ENCODE data around the gene SGPP1. TPM values are rescaled to one million over a fixed set of nuclear protein-coding genes. Genes with fewer than 3 reads are reported as not detected.
"Not testable (repeated sequence)": the region's sequence is repeated elsewhere in the genome, so short reads cannot be mapped to it uniquely, and the experiment has no call there.

SGPP1 gene
- total RNA-seq, 1 donor from 2014 or later: 4.4 TPM

- intact Hi-C loops (cut with micrococcal nuclease): no loop called here
- DNase-seq (no peak), ATAC-seq (no peak)
These were observed 44.9 kb downstream of the SGPP1 start for GRCh38 chr14:63682727-63683593.

DNA sequence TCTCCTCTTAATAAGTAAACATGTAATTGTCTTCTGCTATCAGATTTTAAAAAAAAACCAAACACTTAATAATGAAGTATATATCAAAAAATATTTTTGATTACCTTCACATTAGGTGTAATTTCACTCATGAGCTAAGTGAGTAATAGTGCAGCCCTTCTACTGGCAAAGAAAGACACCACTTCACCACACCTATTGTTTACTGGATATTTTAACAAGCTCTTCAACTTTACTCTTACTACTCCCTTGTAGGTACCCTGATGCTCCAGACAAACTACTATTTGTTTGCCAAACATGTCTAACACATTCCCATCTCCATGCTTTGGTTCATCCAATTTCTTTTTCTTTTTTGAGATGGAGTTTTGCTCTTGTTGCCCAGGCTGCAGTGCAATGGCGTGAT is 49.3 kb downstream of the SGPP1 start:
- intact Hi-C loops (cut with micrococcal nuclease): no loop called here
- DNase-seq (no peak), ATAC-seq (no peak)

DNA sequence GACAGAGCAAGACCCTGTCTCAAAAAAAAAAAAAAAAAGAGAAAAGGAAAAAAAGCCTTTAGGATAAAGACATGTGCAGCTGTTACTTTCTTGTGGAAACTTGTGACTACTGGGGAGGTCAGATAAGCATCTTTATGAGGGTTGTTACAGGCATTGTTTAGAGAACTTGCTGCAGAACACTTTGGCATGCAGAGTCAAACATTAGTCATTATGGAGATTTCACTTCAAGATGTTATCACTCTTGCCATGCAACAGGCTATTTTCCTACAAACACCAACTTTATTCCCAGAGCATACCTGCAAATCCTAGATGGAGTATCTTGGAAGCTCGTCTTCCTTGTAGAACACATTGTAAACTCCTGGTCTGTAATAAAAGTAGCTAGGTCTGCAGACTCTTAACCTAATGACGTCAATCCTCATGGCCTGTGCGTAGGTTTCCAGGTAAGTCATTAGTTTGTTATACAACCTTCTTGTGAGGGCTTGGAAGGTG is 49.9 kb downstream of the SGPP1 start:
- intact Hi-C loops (cut with micrococcal nuclease): no loop called here
- ATAC-seq: no peak
- no peak for DNase-seq

GRCh38 chr14:63676615-63677014 is 51.2 kb downstream of the SGPP1 start:
- intact Hi-C loops (cut with micrococcal nuclease): no loop called here
- ATAC-seq (no peak), DNase-seq (no peak)

GRCh38 chr14:63673886-63674497 is 53.9 kb downstream of the SGPP1 start:
- intact Hi-C loops (cut with micrococcal nuclease): no loop called here
- ATAC-seq (no peak), DNase-seq (no peak)

DNA sequence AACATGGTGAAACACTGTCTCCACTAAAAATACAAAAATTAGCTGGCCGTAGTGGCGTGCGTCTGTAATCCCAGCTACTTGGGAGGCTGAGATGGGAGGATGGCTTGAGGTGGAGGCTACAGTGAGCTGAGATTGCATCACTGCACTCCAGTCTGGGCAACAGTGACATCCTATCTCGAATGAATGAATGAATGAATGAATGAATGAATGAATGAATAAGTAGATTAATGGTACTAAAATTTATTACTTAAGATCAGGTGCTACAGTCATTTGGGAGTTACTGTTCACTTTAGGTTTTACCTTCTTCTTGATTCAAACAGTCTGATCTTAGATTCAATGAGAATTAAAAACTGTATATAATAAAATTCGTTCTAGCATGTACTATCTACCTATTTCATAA is 54.6 kb downstream of the SGPP1 start:
- intact Hi-C loops (cut with micrococcal nuclease): no loop called here
- DNase-seq (no peak), ATAC-seq (no peak)

DNA sequence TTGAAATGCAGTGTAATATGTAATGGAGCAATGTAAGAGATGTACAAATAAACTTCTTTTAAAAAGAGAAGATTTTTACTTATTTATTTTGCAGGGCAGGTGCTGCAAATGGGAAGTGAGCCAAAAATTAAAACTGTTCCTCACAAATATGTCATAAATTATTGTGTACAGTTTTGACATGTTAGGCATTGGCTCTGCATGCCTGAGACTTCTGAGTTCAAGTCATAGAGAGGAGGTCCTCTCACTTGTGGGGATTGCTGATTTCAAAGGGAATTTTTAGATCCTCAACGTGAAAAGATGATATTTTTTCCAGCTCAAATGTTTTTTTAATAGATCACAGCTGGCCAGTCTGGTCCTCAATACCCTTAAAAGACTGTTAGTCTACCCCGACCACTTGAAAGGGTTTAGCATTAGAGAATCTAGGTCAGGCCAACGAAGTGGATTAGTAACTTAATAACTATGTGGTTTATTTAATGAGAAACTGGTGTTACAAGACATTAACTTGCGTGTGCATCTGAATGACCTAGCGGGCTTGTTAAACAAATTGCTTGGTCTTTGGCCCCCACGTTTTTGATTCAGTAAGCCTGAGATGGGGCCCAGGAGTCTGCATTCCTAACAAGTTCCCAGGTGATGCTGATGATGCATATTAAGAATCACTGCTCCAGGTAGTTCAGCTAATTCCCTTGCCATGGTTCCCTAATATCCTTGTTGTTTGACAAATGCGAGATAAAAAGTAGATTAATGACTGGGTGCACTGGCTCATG is 55.3 kb downstream of the SGPP1 start:
- intact Hi-C loops (cut with micrococcal nuclease): no loop called here
- no peak for ATAC-seq
- DNase-seq: no peak

DNA sequence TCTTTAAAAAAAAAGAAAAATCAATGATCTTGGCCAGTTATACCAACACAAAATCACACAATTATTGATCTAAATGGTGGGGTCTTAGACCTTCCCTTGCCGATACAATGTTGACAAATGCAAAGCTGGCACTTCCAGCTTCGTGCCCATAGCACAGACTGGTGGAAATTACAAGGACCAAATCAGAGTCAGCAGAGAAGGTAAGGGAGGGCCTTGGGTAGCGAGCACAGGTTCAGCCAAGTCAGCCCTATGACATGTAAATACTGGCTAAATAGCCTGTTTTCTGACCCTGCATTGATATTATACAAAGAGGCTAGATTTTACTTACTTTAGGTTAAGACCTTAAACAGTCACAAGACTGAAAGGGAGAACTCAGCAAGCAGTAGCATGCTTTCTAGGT is 55.9 kb downstream of the SGPP1 start:
- DNase-seq (no peak), ATAC-seq (no peak)
- intact Hi-C loops (cut with micrococcal nuclease): no loop called here

- ATAC-seq: no peak
- no peak for DNase-seq
- intact Hi-C loops (cut with micrococcal nuclease): no loop called here
These were observed 57.2 kb downstream of the SGPP1 start for GRCh38 chr14:63670692-63671091.

DNA sequence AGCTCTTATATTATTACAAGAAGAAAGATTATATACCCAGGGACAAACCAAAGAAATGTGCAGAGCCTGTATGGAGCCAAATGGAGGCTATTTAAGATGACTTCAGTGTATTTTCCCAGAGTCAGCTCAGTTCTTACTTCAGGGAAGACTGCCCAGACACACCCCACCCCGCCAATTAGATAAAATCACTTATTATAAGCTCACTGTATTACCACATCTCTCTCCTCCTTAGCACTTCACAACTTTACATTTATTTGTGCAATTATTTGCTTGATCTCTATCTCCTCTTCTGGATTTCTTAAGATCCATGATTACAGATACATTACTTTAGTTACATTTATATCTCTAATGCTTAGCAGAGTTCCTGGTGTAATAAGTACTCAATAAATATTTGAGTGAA is 61.5 kb downstream of the SGPP1 start:
- no peak for DNase-seq
- no peak for ATAC-seq
- intact Hi-C loops (cut with micrococcal nuclease): no loop called here

- DNase-seq (no peak), ATAC-seq (no peak)
- intact Hi-C loops (cut with micrococcal nuclease): no loop called here
These were observed 64.2 kb downstream of the SGPP1 start for GRCh38 chr14:63663428-63664341.

DNA sequence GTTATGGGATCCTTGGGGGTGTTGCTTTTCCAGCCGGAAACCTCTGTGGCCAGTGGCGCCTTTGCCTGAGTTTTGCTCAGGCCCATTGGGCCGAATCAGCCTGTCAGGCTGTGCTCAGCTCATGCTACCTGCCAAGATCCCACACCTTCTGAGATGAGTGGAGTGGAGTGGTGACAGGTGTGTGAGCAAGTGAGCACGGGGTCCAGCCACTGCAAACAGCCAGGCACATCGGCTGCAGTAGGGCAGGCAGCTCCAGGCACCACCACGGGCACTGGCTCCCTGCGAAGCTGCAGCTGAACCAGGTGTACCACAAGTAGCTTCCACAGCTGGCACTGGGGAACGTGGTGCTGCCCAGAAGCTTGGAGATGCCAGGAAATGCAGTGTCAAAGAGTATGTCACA is 65.1 kb downstream of the SGPP1 start:
- ATAC-seq (no peak), DNase-seq (no peak)
- intact Hi-C loops (cut with micrococcal nuclease): no loop called here

GRCh38 chr14:63661881-63662280 is 66.0 kb downstream of the SGPP1 start:
- intact Hi-C loops (cut with micrococcal nuclease); ATAC-seq; DNase-seq: not testable (repeated sequence)

DNA sequence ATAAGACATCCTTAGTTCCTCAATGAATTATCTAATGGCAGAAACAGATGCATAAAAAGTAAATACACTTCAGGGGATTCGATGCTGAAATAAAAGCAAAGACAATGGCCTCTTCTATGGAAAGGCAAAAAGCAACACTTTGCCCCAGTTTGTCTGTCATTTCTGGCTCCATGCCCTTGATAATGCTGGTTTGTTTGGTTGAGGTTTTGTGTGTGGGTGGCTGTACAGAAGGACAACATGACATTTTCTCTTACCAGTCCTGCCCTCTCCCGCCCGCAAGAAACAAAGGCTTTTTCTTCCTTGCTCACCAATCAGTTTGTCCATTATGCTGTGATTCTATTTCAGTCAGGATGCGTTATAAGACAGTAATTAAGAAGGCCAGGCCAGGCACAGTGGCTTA is 68.1 kb downstream of the SGPP1 start:
- DNase-seq (no peak), ATAC-seq (no peak)
- intact Hi-C loops (cut with micrococcal nuclease): no loop called here

DNA sequence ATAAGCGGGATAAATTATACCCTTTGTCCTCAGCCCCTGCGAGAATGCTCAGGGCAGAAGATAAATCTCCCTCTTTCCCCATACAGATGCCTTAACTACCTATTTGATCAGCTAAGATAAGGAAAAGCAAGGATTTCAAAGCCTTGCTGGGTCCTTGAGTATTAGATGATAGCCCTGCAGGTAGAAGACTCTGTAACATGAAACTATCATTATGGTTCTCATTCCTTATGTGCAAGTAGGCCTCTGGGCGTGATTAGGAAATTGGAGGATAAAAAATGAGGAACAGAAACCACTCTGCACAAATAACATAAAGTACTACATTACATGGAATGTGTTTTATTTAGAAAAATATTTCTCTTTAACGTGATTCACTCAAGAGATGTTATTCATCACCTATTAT is 71.7 kb downstream of the SGPP1 start:
- ATAC-seq (no peak), DNase-seq (no peak)
- intact Hi-C loops (cut with micrococcal nuclease): no loop called here

- intact Hi-C loops (cut with micrococcal nuclease): no loop called here
- ATAC-seq: no peak
- no peak for DNase-seq
These were observed 72.9 kb downstream of the SGPP1 start for GRCh38 chr14:63654936-63655335.

GRCh38 chr14:63654346-63654745 is 73.5 kb downstream of the SGPP1 start:
- no peak for ATAC-seq
- no peak for DNase-seq
- intact Hi-C loops (cut with micrococcal nuclease): no loop called here

GRCh38 chr14:63652406-63652805 is 75.5 kb downstream of the SGPP1 start:
- intact Hi-C loops (cut with micrococcal nuclease): no loop called here
- ATAC-seq (no peak), DNase-seq (no peak)

Data from left ventricle myocardium superior (tissue), 1 donor.